ENCODE results near the gene CELF6.

CELF6 gene

GRCh38 chr15:72313881-72314280 lies 6.1 kb downstream of the CELF6 start:
- CTCF ChIA-PET = interaction anchor here (0.8 to 3.7 kb wide), 14 partner anchors 10 to 408 kb away, joined by 3 to 34 read pairs (median 4); partner anchors contain the start of gene ARIH1
- POLR2A ChIA-PET = no interaction called here
- DNase-seq (ENCODE audit: low read depth, low spot score) = no peak
- no peak overlapping the region for H3K4me3 ChIP-seq (ENCODE audit: low read depth, low read length)
- TF ChIP-seq, protein P1, sequence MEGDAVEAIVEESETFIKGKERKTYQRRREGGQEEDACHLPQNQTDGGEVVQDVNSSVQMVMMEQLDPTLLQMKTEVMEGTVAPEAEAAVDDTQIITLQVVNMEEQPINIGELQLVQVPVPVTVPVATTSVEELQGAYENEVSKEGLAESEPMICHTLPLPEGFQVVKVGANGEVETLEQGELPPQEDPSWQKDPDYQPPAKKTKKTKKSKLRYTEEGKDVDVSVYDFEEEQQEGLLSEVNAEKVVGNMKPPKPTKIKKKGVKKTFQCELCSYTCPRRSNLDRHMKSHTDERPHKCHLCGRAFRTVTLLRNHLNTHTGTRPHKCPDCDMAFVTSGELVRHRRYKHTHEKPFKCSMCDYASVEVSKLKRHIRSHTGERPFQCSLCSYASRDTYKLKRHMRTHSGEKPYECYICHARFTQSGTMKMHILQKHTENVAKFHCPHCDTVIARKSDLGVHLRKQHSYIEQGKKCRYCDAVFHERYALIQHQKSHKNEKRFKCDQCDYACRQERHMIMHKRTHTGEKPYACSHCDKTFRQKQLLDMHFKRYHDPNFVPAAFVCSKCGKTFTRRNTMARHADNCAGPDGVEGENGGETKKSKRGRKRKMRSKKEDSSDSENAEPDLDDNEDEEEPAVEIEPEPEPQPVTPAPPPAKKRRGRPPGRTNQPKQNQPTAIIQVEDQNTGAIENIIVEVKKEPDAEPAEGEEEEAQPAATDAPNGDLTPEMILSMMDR (IDR thresholded peaks at IDR 0.05; ENCODE audit: insufficient read depth, low read length, missing control alignments) = no peak

DNA sequence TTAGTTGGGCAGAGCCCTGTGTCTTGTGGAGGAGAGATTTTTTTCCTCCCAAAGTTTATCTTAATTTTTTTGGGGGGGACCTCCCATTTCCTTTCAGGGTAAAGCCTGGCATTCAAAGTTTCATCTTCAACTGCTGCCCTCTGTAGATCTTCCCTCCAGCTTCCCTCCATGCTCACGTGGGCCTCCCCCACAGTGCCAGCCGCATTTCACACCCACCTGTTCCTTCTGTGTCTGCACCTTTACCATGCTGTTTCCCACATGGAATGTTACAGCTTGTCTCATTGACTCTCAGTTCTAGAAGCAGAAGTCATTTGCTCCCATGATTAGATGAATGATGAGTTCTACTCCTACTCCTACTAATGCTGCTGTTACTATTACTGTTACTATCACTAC lies 6.5 kb downstream of the CELF6 start:
- CTCF ChIA-PET = interaction anchor here (0.8 to 3.7 kb wide), 22 partner anchors 10 to 1440 kb away, joined by 3 to 34 read pairs (median 4); partner anchors contain the start of genes ARIH1 and INSYN1
- no peak overlapping the region for H3K4me3 ChIP-seq (ENCODE audit: low read depth, low read length)
- TF ChIP-seq, protein P1 (IDR thresholded peaks at IDR 0.05; ENCODE audit: insufficient read depth, low read length, missing control alignments) = no peak
- DNase-seq (ENCODE audit: low read depth, low spot score) = no peak
- POLR2A ChIA-PET = no interaction called here

GRCh38 chr15:72312605-72313447 lies 7.1 kb downstream of the CELF6 start:
- DNase-seq (ENCODE audit: low read depth, low spot score) = peak; percentile 12
- TF ChIP-seq, protein P1 (IDR thresholded peaks at IDR 0.05; ENCODE audit: insufficient read depth, low read length, missing control alignments) = peak; percentile 89
- H3K4me3 ChIP-seq (ENCODE audit: low read depth, low read length) = no peak overlapping the region
- ChIA-PET CTCF (interaction anchor here (0.6 to 3.7 kb wide), 30 partner anchors 7 to 1440 kb away, joined by 3 to 34 read pairs (median 4); partner anchors contain the start of genes ARIH1, CELF6, HEXA and INSYN1), POLR2A (no interaction called here)

GRCh38 chr15:72307026-72307425 lies 12.9 kb downstream of the CELF6 start:
- TF ChIP-seq, protein P1 (IDR thresholded peaks at IDR 0.05; ENCODE audit: insufficient read depth, low read length, missing control alignments) = no peak
- H3K4me3 ChIP-seq (ENCODE audit: low read depth, low read length) = no peak overlapping the region
- no peak for DNase-seq (ENCODE audit: low read depth, low spot score)
- ChIA-PET CTCF (no interaction called here), POLR2A (no interaction called here)

DNA sequence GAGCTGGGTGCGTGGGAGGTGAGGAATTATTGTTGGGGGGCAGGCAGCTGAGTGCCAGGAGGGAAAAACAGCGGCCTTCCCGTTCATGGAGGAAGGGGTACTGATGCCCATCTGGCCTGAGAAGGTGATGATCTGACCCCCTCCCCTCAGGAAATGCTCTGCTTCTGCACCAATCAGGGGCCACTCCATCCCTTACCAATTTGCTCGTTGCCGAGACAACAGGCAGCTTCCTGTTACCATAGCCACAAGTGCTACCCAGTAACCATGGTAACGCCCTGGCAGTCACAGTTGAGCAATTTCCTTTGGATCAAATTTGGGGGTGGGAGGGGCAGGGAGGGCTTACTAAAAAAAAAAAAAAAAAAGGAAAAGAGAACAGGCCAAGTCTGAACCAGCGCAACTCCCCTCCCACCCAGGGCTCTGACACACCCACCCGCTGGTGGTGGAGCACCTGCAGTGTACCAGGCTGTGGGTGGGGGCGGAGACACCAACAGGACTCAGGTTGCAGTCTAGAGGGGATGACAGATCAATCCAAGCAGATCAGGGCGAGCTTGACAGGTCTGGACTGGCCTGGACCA lies 13.7 kb downstream of the CELF6 start:
- no peak for DNase-seq (ENCODE audit: low read depth, low spot score)
- ChIA-PET POLR2A (no interaction called here), CTCF (interaction anchor here (4.4 kb wide), 1 partner anchor 7 kb away, joined by 34 read pairs; no protein-coding TSS in a partner anchor)

More for the DNA sequence above, 13.7 kb downstream of the CELF6 start:
- H3K4me3 ChIP-seq (ENCODE audit: low read depth, low read length) = no peak overlapping the region
- TF ChIP-seq, protein P1 (IDR thresholded peaks at IDR 0.05; ENCODE audit: insufficient read depth, low read length, missing control alignments) = no peak

All from AG04449 (cell line).